H1 (cell line): ENCODE results near the gene CFAP206.

Experiments
- BRCA1 ChIP-seq: IDR thresholded peaks from 2 replicates; pipeline ENCODE4 v1.6.1; 2012; ENCODE audit warnings: low read depth, low read length, improper control_type of control experiment
- CEBPB ChIP-seq: IDR thresholded peaks from 2 replicates; pipeline ENCODE4 v1.6.1; 2012; ENCODE audit warnings: low read depth, low read length
- CHD2 ChIP-seq: IDR thresholded peaks from 2 replicates; pipeline ENCODE4 v1.6.1; 2012; ENCODE audit warnings: low read length, improper control_type of control experiment
- EP300 ChIP-seq, 2 experiments: IDR thresholded peaks; 1 replicate in 1 of 2; 2 replicates in 1 of 2; pipeline ENCODE4 v1.6.1; 2011 to 2012; ENCODE audit warnings: low read depth in 2 of 2, low read length in 2 of 2, mild to moderate bottlenecking in 2 of 2, borderline replicate concordance in 1 of 2, inconsistent platforms in 1 of 2, moderate library complexity in 1 of 2
- RAD21 ChIP-seq, 2 experiments: IDR thresholded peaks in 1 of 2; conservative IDR thresholded peaks in 1 of 2; 2 replicates each; pipeline ENCODE4 v1.6.1; 2011; ENCODE audit warnings: low read depth in 2 of 2, low read length in 2 of 2, improper control_type of control experiment in 1 of 2, inconsistent platforms in 1 of 2, mild to moderate bottlenecking in 1 of 2, moderate library complexity in 1 of 2
- SP2 ChIP-seq: IDR thresholded peaks from 2 replicates; pipeline ENCODE4 v1.6.1; 2012; ENCODE audit warnings: mild to moderate bottlenecking, low read length, inconsistent platforms
- YY1 ChIP-seq: IDR thresholded peaks from 2 replicates; pipeline ENCODE4 v1.6.1; 2011; ENCODE audit warnings: low read depth, mild to moderate bottlenecking, low read length
- TF ChIP-seq, protein P1 (sequence below), 3 experiments: IDR thresholded peaks; 1 replicate in 2 of 3; 2 replicates in 1 of 3; pipeline versions ENCODE4 v1.5.1 to v1.6.1; 2011; ENCODE audit warnings: low read length in 3 of 3, mild to moderate bottlenecking in 3 of 3, inconsistent platforms in 2 of 3, low read depth in 1 of 3, moderate library complexity in 1 of 3; ENCODE audit not compliant: insufficient read depth in 1 of 3; ENCODE audit errors: control extremely low read depth in 1 of 3

DNA sequence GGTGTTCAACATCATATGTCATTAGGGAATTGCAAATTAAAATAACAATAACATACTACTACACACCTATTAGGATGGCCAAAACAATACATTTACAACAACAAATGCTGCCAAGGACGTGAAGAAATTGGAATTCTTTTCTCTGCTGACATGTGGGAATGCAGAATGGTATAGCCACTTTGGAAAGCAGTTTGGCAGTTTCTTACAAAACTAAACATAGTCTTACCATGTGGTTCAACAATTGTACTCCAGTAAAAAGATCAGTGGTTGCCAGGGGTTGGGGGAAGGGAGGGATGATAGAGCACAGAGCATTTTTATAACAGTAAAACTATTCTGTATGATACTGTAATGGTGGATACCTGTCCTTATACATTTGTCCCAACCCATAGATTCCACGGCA lies 12.3 kb upstream of the CFAP206 start:
- TF ChIP-seq, protein P1, sequence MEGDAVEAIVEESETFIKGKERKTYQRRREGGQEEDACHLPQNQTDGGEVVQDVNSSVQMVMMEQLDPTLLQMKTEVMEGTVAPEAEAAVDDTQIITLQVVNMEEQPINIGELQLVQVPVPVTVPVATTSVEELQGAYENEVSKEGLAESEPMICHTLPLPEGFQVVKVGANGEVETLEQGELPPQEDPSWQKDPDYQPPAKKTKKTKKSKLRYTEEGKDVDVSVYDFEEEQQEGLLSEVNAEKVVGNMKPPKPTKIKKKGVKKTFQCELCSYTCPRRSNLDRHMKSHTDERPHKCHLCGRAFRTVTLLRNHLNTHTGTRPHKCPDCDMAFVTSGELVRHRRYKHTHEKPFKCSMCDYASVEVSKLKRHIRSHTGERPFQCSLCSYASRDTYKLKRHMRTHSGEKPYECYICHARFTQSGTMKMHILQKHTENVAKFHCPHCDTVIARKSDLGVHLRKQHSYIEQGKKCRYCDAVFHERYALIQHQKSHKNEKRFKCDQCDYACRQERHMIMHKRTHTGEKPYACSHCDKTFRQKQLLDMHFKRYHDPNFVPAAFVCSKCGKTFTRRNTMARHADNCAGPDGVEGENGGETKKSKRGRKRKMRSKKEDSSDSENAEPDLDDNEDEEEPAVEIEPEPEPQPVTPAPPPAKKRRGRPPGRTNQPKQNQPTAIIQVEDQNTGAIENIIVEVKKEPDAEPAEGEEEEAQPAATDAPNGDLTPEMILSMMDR (IDR thresholded peaks at IDR 0.05; ENCODE audit: control extremely low read depth in 1 of 3, insufficient read depth in 1 of 3, low read depth in 1 of 3, low read length in 3 of 3) = no peak
- TF ChIP-seq EP300 (IDR thresholded peaks at IDR 0.05; ENCODE audit: borderline replicate concordance in 1 of 2, low read depth in 2 of 2, low read length in 2 of 2) = no peak
- TF ChIP-seq CEBPB = no peak
- no peak for TF ChIP-seq CHD2
- TF ChIP-seq RAD21 (IDR thresholded peaks at IDR 0.05 in 1 of 2, conservative IDR thresholded peaks at IDR 0.05 in 1 of 2; ENCODE audit: low read depth in 2 of 2, low read length in 2 of 2) = no peak
- no peak for TF ChIP-seq SP2
- no peak for TF ChIP-seq BRCA1
- TF ChIP-seq YY1 = no peak
